ENCODE data around the gene PRL.

- no peak for TF ChIP-seq CTCF (IDR thresholded peaks at IDR 0.05; ENCODE audit: insufficient read depth, low read depth, low read length)
- TF ChIP-seq EZH2 (IDR thresholded peaks at IDR 0.05; ENCODE audit: insufficient read depth, low read length) = no peak
Observed at GRCh38 chr6:22296936-22297335, at the start of gene PRL.

All from astrocyte (in vitro differentiated cells and primary cell).